K562 (cell line): Measurements from ENCODE around the gene RPL39. TPM values are rescaled to one million over a fixed set of nuclear protein-coding genes. Genes with fewer than 3 reads are reported as not detected.

Experiments used
- CREB3 ChIP-seq: fragments of 450-650 bp; conservative IDR thresholded peaks from 2 replicates; pipeline ENCODE4 v1.6.1; 2016; ENCODE audit warnings: missing genetic modification characterization, low read depth, mild to moderate bottlenecking, missing compliant biosample characterization, moderate library complexity
- EGR1 ChIP-seq: fragments of 450-650 bp; conservative IDR thresholded peaks from 2 replicates; pipeline ENCODE4 v1.6.1; 2017; ENCODE audit warnings: mild to moderate bottlenecking
- HDAC6 ChIP-seq: IDR thresholded peaks from 2 replicates; pipeline ENCODE4 v1.6.1; 2012; ENCODE audit warnings: low read depth, mild to moderate bottlenecking, control low read depth, inconsistent platforms, low read length, moderate library complexity
- MYC ChIP-seq, 2 experiments: fragments of 250-450 bp in 1 of 2; sonication (Bioruptor Pico) in 1 of 2; IDR thresholded peaks; 2 replicates each; pipeline versions ENCODE4 v1.5.1 to v1.6.1; 2012 to 2021; ENCODE audit warnings: low read depth in 2 of 2, borderline replicate concordance in 1 of 2, improper control_type of control experiment in 1 of 2, low read length in 1 of 2, mild to moderate bottlenecking in 1 of 2, moderate library complexity in 1 of 2
- NFE2L1 ChIP-seq: fragments of 450-650 bp; IDR thresholded peaks from 2 replicates; pipeline ENCODE4 v1.6.1; 2016; ENCODE audit warnings: missing genetic modification characterization, low read depth, mild to moderate bottlenecking, missing compliant biosample characterization, moderate library complexity, borderline replicate concordance
- PHF20 ChIP-seq: fragments of 450-650 bp; IDR thresholded peaks from 2 replicates; pipeline ENCODE4 v1.6.1; 2018; ENCODE audit not compliant: partially characterized antibody
- RBM39 ChIP-seq: fragments of 200-400 bp; formaldehyde crosslinking; optimal IDR thresholded peaks from 2 replicates; pipeline ENCODE3; 2018; ENCODE audit warnings: low read depth, low read length
- TCF7 ChIP-seq: sonication (generic); IDR thresholded peaks from 2 replicates; pipeline ENCODE4 v1.6.1; 2016; ENCODE audit warnings: antibody characterized with exemption, borderline replicate concordance
- ZC3H8 ChIP-seq: fragments of 450-650 bp; IDR thresholded peaks from 2 replicates; pipeline ENCODE4 v1.6.1; 2017
- ZNF140 ChIP-seq: fragments of 250-450 bp; sonication (Bioruptor Pico); IDR thresholded peaks from 2 replicates; pipeline ENCODE4 v1.8.0; 2021; ENCODE audit warnings: moderate library complexity, mild to moderate bottlenecking, inconsistent platforms
- ZNF143 ChIP-seq: sonication (generic); formaldehyde crosslinking; IDR thresholded peaks from 2 replicates; pipeline ENCODE4 v1.9.0; 2022; ENCODE audit warnings: mild to moderate bottlenecking, missing genetic modification reagents
- ZNF232 ChIP-seq: sonication (generic); formaldehyde crosslinking; IDR thresholded peaks from 2 replicates; pipeline ENCODE4 v1.8.0; 2022; ENCODE audit warnings: mild to moderate bottlenecking, missing genetic modification reagents
- ZNF274 ChIP-seq: IDR thresholded peaks from 2 replicates; pipeline ENCODE4 v1.6.1; 2011; ENCODE audit warnings: low read depth, mild to moderate bottlenecking, low read length, moderate library complexity, borderline replicate concordance
- ZNF444 ChIP-seq: fragments of 250-450 bp; sonication (Bioruptor Pico); IDR thresholded peaks from 2 replicates; pipeline ENCODE4 v1.4.0; 2020; ENCODE audit warnings: mild to moderate bottlenecking, moderate library complexity
- ZNF668 ChIP-seq: fragments of 250-450 bp; sonication (Bioruptor Pico); IDR thresholded peaks from 2 replicates; pipeline ENCODE4 v1.8.0; 2022; ENCODE audit warnings: mild to moderate bottlenecking, inconsistent platforms
- ZNF780A ChIP-seq: fragments of 250-450 bp; sonication (Bioruptor Pico); IDR thresholded peaks from 2 replicates; pipeline ENCODE4 v1.5.0; 2021; ENCODE audit warnings: mild to moderate bottlenecking
- polyA plus RNA-seq, 8 experiments: library from polyadenylated mRNA; depleted of rRNA in 4 of 8; stranded (reverse) in 5 of 8; unstranded in 3 of 8; fragments of >200 nt; fragmentation: Nextera tagmentation in 2 of 8; fragmentation: Illumina TruSeq in 1 of 8; extraction: Ambion mirVana in 2 of 8; extraction: Trizol in 1 of 8; gene quantifications; 2 replicates each; pipeline versions ENCODE4 v1.2.1 to v1.2.3, GENCODE V29; 2011 to 2014; ENCODE audit warnings: inconsistent platforms in 1 of 8, missing spikeins in 1 of 8
- total RNA-seq, 7 experiments: library from RNA; depleted of rRNA in 6 of 7; stranded (reverse); fragments of >200 nt in 6 of 7; fragmentation: Illumina TruSeq in 2 of 7; extraction: Trizol in 2 of 7; gene quantifications; 2 replicates each; pipeline versions ENCODE4 v1.2.1 to v1.2.3, GENCODE V29; 2011 to 2021; ENCODE audit warnings: low replicate concordance in 1 of 7
- TF ChIP-seq, protein P1 (sequence below): fragments of 250-450 bp; sonication (Bioruptor Pico); IDR thresholded peaks from 2 replicates; pipeline ENCODE4 v1.4.0; 2020; ENCODE audit warnings: borderline replicate concordance
- TF ChIP-seq, protein P2 (sequence below): sonication (generic); formaldehyde crosslinking; IDR thresholded peaks from 2 replicates; pipeline ENCODE4 v1.8.0; 2022; ENCODE audit warnings: missing genetic modification reagents, mild to moderate bottlenecking, moderate library complexity, borderline replicate concordance
- TF ChIP-seq, protein P3 (sequence below): fragments of 250-450 bp; sonication (Bioruptor Pico); IDR thresholded peaks from 2 replicates; pipeline ENCODE4 v1.8.0; 2022; ENCODE audit warnings: moderate library complexity, mild to moderate bottlenecking, inconsistent platforms
- TF ChIP-seq, protein P4 (sequence below): fragments of 450-650 bp; formaldehyde crosslinking; conservative IDR thresholded peaks from 2 replicates; pipeline ENCODE4 v1.4.0; 2022; ENCODE audit warnings: mild to moderate bottlenecking, missing genetic modification characterization
- TF ChIP-seq, protein P5 (sequence below): fragments of 450-650 bp; IDR thresholded peaks from 2 replicates; pipeline ENCODE4 v1.6.1; 2016

RPL39 gene
- total and polyA plus RNA-seq, 9 of the 15 experiments (the other 6 are each of a cell fraction or from before 2014, with no cell fraction given): 1,382 to 5,043 (median 3,226) TPM

- TF ChIP-seq CREB3 (no peak), ZNF274 (no peak), ZNF140 (CRISPR knock-in tag) (no peak), EGR1 (no peak), ZNF143 (CRISPR knock-in tag) (no peak), TCF7 (no peak), PHF20 (peak; percentile 28), RBM39 (peak; percentile 37), NFE2L1 (tag) (no peak), ZNF780A (CRISPR knock-in tag) (no peak), ZNF668 (CRISPR knock-in tag) (no peak), ZNF444 (CRISPR knock-in tag) (no peak), MYC (IDR thresholded peaks at IDR 0.05; ENCODE audit: low read depth, low read length) (peak; percentile 96), MYC (CRISPR knock-in tag; IDR thresholded peaks at IDR 0.05; ENCODE audit: borderline replicate concordance, low read depth) (peak; percentile 70; the same call in 1 of the 2 replicates), ZNF232 (CRISPR knock-in tag) (peak; percentile 21; the same call in 1 of the 2 replicates), ZC3H8 (no peak), HDAC6 (no peak)
- TF ChIP-seq, protein P1, sequence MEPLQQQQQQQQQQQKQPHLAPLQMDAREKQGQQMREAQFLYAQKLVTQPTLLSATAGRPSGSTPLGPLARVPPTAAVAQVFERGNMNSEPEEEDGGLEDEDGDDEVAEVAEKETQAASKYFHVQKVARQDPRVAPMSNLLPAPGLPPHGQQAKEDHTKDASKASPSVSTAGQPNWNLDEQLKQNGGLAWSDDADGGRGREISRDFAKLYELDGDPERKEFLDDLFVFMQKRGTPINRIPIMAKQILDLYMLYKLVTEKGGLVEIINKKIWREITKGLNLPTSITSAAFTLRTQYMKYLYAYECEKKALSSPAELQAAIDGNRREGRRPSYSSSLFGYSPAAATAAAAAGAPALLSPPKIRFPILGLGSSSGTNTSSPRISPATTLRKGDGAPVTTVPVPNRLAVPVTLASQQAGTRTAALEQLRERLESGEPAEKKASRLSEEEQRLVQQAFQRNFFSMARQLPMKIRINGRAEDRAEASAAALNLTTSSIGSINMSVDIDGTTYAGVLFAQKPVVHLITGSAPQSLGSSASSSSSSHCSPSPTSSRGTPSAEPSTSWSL (CRISPR knock-in tag): no peak
- TF ChIP-seq, protein P2, sequence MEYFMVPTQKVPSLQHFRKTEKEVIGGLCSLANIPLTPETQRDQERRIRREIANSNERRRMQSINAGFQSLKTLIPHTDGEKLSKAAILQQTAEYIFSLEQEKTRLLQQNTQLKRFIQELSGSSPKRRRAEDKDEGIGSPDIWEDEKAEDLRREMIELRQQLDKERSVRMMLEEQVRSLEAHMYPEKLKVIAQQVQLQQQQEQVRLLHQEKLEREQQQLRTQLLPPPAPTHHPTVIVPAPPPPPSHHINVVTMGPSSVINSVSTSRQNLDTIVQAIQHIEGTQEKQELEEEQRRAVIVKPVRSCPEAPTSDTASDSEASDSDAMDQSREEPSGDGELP: peak; percentile 71; the same call in 1 of the 2 replicates
- TF ChIP-seq, protein P3, sequence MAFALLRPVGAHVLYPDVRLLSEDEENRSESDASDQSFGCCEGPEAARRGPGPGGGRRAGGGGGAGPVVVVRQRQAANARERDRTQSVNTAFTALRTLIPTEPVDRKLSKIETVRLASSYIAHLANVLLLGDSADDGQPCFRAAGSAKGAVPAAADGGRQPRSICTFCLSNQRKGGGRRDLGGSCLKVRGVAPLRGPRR: no peak
- TF ChIP-seq, protein P4, sequence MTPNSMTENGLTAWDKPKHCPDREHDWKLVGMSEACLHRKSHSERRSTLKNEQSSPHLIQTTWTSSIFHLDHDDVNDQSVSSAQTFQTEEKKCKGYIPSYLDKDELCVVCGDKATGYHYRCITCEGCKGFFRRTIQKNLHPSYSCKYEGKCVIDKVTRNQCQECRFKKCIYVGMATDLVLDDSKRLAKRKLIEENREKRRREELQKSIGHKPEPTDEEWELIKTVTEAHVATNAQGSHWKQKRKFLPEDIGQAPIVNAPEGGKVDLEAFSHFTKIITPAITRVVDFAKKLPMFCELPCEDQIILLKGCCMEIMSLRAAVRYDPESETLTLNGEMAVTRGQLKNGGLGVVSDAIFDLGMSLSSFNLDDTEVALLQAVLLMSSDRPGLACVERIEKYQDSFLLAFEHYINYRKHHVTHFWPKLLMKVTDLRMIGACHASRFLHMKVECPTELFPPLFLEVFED (CRISPR knock-in tag): no peak
- TF ChIP-seq, protein P5, sequence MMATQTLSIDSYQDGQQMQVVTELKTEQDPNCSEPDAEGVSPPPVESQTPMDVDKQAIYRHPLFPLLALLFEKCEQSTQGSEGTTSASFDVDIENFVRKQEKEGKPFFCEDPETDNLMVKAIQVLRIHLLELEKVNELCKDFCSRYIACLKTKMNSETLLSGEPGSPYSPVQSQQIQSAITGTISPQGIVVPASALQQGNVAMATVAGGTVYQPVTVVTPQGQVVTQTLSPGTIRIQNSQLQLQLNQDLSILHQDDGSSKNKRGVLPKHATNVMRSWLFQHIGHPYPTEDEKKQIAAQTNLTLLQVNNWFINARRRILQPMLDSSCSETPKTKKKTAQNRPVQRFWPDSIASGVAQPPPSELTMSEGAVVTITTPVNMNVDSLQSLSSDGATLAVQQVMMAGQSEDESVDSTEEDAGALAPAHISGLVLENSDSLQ: peak; percentile 69
Measured at GRCh38 chrX:119791437-119792231, at the start of gene RPL39 (continued).
